Stimulated activated CD4-positive, alpha-beta T cell treated with anti-CD3 and anti-CD28 coated beads, Interleukin-1b, Interleukin-23, amount 100 ng/mL, for 24 hours (primary cell): Measurements from ENCODE around the gene CDH20.

Source experiments
- DNase-seq, 4 experiments: peaks; one replicate each; pipeline ENCODE4 v3.0.0-alpha.2; 2020; ENCODE audit warnings: low read depth in 4 of 4, low spot score in 1 of 4

The CDH20 gene

GRCh38 chr18:61572084-61572655, 238.9 kb downstream of the CDH20 start:
- DNase-seq: no peak

- no peak for DNase-seq
Measured at GRCh38 chr18:61572871-61573270, 239.6 kb downstream of the CDH20 start.

GRCh38 chr18:61574665-61575064, 241.4 kb downstream of the CDH20 start:
- DNase-seq: no peak

GRCh38 chr18:61575419-61575818, 242.2 kb downstream of the CDH20 start:
- DNase-seq: no peak

GRCh38 chr18:61578846-61579245, 245.6 kb downstream of the CDH20 start:
- DNase-seq: no peak

- DNase-seq: no peak
Measured at GRCh38 chr18:61579581-61579980, 246.4 kb downstream of the CDH20 start.

GRCh38 chr18:61580046-61580445, 246.8 kb downstream of the CDH20 start:
- no peak for DNase-seq

GRCh38 chr18:61581578-61582201, 248.5 kb downstream of the CDH20 start:
- DNase-seq: peak; percentile 42 to 55 (median 48)

GRCh38 chr18:61582202-61582710, 249.0 kb downstream of the CDH20 start:
- no peak for DNase-seq

GRCh38 chr18:61583548-61583947, 250.3 kb downstream of the CDH20 start:
- no peak for DNase-seq

GRCh38 chr18:61587865-61588264, 254.6 kb downstream of the CDH20 start:
- DNase-seq: no peak

- no peak for DNase-seq
Measured at GRCh38 chr18:61589053-61589723, 256.0 kb downstream of the CDH20 start.

- no peak for DNase-seq
Measured at GRCh38 chr18:61589724-61590065, 256.5 kb downstream of the CDH20 start.

- DNase-seq: no peak
Measured at GRCh38 chr18:61591253-61591652, 258.0 kb downstream of the CDH20 start.

- no peak for DNase-seq
Measured at GRCh38 chr18:61595615-61596251, 262.5 kb downstream of the CDH20 start.

- no peak for DNase-seq
Measured at GRCh38 chr18:61596296-61596695, 263.1 kb downstream of the CDH20 start.

GRCh38 chr18:61597316-61597715, 264.1 kb downstream of the CDH20 start:
- DNase-seq: no peak

- no peak for DNase-seq
Measured at GRCh38 chr18:61600422-61600821, 267.2 kb downstream of the CDH20 start.

- DNase-seq: no peak
Measured at GRCh38 chr18:61602836-61603235, 269.6 kb downstream of the CDH20 start.
